ENCODE results near the gene ZMYND8.
A peak's percentile ranks its signal among the peaks of the same experiment; 100 is the strongest.
"Not testable (repeated sequence)": the region's sequence is repeated elsewhere in the genome, so short reads cannot be mapped to it uniquely, and the experiment has no call there.

ZMYND8 gene

GRCh38 chr20:47286681-47287080 is 69.8 kb downstream of the ZMYND8 start:
- no peak for DNase-seq (ENCODE audit: low spot score)

GRCh38 chr20:47285189-47285588 is 71.3 kb downstream of the ZMYND8 start:
- DNase-seq (ENCODE audit: low spot score): no peak

GRCh38 chr20:47284373-47284772 is 72.1 kb downstream of the ZMYND8 start:
- DNase-seq (ENCODE audit: low spot score): no peak

- DNase-seq (ENCODE audit: low spot score): no peak
Observed at GRCh38 chr20:47283411-47283810, 73.1 kb downstream of the ZMYND8 start.

GRCh38 chr20:47282864-47283263 is 73.6 kb downstream of the ZMYND8 start:
- no peak for DNase-seq (ENCODE audit: low spot score)

GRCh38 chr20:47281376-47281775 is 75.1 kb downstream of the ZMYND8 start:
- DNase-seq (ENCODE audit: low spot score): no peak

GRCh38 chr20:47280668-47281067 is 75.8 kb downstream of the ZMYND8 start:
- no peak for DNase-seq (ENCODE audit: low spot score)

- DNase-seq (ENCODE audit: low spot score): no peak
Observed at GRCh38 chr20:47280228-47280627, 76.3 kb downstream of the ZMYND8 start.

GRCh38 chr20:47278907-47279348 is 77.6 kb downstream of the ZMYND8 start:
- DNase-seq (ENCODE audit: low spot score): no peak

- not testable (repeated sequence) for DNase-seq (ENCODE audit: low spot score)
Observed at GRCh38 chr20:47277535-47277872, 79.0 kb downstream of the ZMYND8 start.

GRCh38 chr20:47276851-47277534 is 79.5 kb downstream of the ZMYND8 start:
- peak; percentile 36 for DNase-seq (ENCODE audit: low spot score)

- DNase-seq (ENCODE audit: low spot score): no peak
Observed at GRCh38 chr20:47276251-47276650, 80.2 kb downstream of the ZMYND8 start.

GRCh38 chr20:47275548-47275947 is 81.0 kb downstream of the ZMYND8 start:
- no peak for DNase-seq (ENCODE audit: low spot score)

- peak; percentile 93 for DNase-seq (ENCODE audit: low spot score)
Observed at GRCh38 chr20:47274401-47275108, 81.9 kb downstream of the ZMYND8 start.

GRCh38 chr20:47273591-47274235 is 82.8 kb downstream of the ZMYND8 start:
- no peak for DNase-seq (ENCODE audit: low spot score)

GRCh38 chr20:47272893-47273590 is 83.5 kb downstream of the ZMYND8 start:
- peak; percentile 65 for DNase-seq (ENCODE audit: low spot score)

GRCh38 chr20:47271046-47271615 is 85.4 kb downstream of the ZMYND8 start:
- no peak for DNase-seq (ENCODE audit: low spot score)

GRCh38 chr20:47269309-47270165 is 87.0 kb downstream of the ZMYND8 start:
- DNase-seq (ENCODE audit: low spot score): no peak

GRCh38 chr20:47267621-47268020 is 88.9 kb downstream of the ZMYND8 start:
- no peak for DNase-seq (ENCODE audit: low spot score)

- no peak for DNase-seq (ENCODE audit: low spot score)
Observed at GRCh38 chr20:47266847-47267515, 89.5 kb downstream of the ZMYND8 start.

GRCh38 chr20:47265984-47266383 is 90.5 kb downstream of the ZMYND8 start:
- no peak for DNase-seq (ENCODE audit: low spot score)
